Neural progenitor cell (in vitro differentiated cells): ENCODE measurements around the gene PRPF31.

Experiments used
- CTCF ChIP-seq: fragments of 200-600 bp; sonication (generic); IDR thresholded peaks from 2 replicates; pipeline ENCODE4 v1.5.1; 2017; ENCODE audit warnings: antibody characterized with exemption, mild to moderate bottlenecking
- EZH2phosphoT487 ChIP-seq: fragments of 200-600 bp; sonication (generic); IDR thresholded peaks from 2 replicates; pipeline ENCODE4 v1.6.1; 2017; ENCODE audit warnings: antibody characterized with exemption

GRCh38 chr19:54136086-54136863 is 20.7 kb downstream of the PRPF31 start:
- no peak for TF ChIP-seq CTCF
- no peak for TF ChIP-seq EZH2phosphoT487
